ENCODE results near the gene TYK2.
"Not testable (repeated sequence)": the region's sequence is repeated elsewhere in the genome, so short reads cannot be mapped to it uniquely, and the experiment has no call there.

TYK2 gene

DNA sequence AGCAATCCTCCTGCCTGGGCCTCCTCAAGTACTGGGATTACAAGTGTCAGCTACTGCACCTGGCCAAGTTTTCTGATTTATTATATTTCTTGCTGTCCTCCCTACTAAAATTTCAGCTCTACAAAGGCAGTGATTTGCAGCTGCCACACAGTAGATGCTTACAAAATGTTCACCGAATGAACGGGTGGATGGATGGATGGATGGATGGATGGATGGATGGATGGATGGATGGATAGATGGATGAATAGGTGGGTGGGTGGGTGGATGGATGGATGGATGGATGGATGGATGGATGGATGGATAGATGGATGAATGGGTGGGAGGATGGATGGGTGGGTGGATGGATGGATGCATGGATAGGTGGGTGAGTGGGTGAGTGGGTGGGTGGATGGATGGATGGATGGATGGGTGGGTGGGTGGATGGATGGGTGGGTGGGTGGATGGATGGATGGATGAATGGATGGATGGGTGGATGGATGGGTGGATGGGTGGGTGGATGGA lies 3.2 kb downstream of the TYK2 start:
- in situ Hi-C loops (cut with MboI; ENCODE audit: low sequenced_read_pairs) = not testable (repeated sequence)

DNA sequence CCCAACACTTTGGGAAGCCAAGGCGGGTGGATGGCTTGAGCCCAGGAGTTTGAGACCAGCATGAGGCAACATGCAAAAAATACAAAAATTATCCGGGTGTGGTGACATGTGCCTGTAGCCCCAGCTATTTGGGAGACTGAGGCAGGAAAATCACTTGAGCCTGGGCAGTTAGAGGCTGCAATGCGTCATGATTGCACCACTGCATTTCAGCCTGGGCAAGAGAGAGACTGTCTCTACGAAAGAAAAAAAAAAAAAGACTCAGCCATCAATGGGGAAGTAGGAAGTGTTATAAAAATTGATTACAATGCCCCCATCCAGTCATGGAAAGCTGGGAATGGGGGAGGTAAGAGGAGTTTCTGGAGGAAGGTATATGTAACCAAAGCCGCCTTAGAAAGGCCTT lies 5.4 kb downstream of the TYK2 start:
- in situ Hi-C loops (cut with MboI; ENCODE audit: low sequenced_read_pairs) = no loop called here
- Histone ChIP-seq H3K4me3 (no peak overlapping the region), H3K9me3 (no peaks in the 10 kb centered on the region), H3K36me3 (replicated peaks) (peaks cover 5% of the 10 kb centered on the region), H3K4me1 (0 out of 2 replicates have a peak, but pooled peaks cover 3% of the 10 kb centered on the region), H3K27me3 (ENCODE audit: low read depth) (no peaks in the 10 kb centered on the region)
- DNase-seq (ENCODE audit: low spot score in 2 of 2) = no peak

More for the DNA sequence above, 3.2 kb downstream of the TYK2 start:
- H3K9me3 ChIP-seq; H3K4me3 ChIP-seq; H3K4me1 ChIP-seq; H3K36me3 ChIP-seq (replicated peaks); H3K27me3 ChIP-seq (ENCODE audit: low read depth); DNase-seq (ENCODE audit: low spot score in 2 of 2): not testable (repeated sequence)

DNA sequence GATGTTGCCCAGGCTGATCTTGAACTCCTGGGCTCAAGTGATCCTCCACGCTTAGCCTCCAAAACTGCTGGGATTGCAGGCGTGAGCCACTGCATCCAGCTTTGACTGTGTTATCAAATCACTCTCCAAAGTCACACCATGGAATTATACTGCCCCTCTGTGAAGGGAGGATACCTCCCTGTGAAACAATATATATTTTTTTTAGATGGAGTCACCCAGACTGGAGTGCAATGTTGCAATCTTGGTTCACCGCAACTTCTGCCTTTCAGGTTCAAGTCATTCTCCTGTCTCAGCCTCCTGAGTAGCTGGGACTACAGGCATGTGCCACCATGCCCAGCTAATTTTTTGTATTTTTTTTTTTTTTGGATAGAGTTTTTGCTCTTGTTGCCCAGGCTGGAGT lies 7.7 kb downstream of the TYK2 start:
- in situ Hi-C loops (cut with MboI; ENCODE audit: low sequenced_read_pairs) = no loop called here
- no peaks in the 10 kb centered on the region for H3K9me3 ChIP-seq
- H3K4me3 ChIP-seq = no peak overlapping the region
- peaks cover 13% of the 10 kb centered on the region for H3K36me3 ChIP-seq (replicated peaks)
- no peak for DNase-seq (ENCODE audit: low spot score in 2 of 2)
- H3K4me1 ChIP-seq = no peaks in the 10 kb centered on the region
- H3K27me3 ChIP-seq (ENCODE audit: low read depth) = no peaks in the 10 kb centered on the region

DNA sequence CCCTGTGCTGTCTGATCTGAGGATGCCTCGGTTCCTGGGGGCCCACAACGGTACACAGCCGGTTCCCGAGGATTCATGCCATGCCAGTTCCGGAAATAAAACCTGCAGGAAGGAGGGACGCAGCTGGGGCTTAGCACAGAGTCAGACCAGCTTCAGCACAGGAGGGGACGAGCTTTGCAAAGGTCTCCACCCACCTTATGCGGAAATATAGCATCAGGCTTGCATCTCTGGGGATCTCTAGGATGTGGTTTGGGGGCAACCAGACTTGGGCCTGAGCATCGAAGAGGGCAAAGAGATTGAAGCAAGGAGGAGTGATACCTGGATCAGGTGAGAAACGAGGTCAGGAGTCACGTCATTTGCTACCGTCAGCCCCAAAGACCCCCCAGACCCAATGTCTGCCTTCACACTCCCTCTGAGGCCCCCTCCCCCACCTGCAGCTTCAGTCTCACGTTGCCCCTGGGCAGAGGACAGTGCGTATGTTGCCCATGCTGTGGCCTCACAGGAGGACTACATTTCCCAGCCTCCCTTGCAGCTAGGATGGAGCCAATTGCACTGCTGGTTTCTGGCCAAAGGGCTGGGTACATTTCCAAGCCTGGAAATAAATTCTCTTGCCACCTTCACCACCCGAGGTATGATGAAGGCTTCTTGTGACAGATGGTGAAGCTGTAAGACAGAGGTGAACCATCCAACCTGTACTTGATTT lies 12.1 kb downstream of the TYK2 start:
- Histone ChIP-seq H3K4me3 (no peak overlapping the region), H3K36me3 (replicated peaks) (peaks cover 26% of the 10 kb centered on the region), H3K27me3 (ENCODE audit: low read depth) (no peaks in the 10 kb centered on the region), H3K4me1 (no peaks in the 10 kb centered on the region), H3K9me3 (no peaks in the 10 kb centered on the region)
- DNase-seq (ENCODE audit: low spot score in 2 of 2) = no peak
- in situ Hi-C loops (cut with MboI; ENCODE audit: low sequenced_read_pairs) = no loop called here

DNA sequence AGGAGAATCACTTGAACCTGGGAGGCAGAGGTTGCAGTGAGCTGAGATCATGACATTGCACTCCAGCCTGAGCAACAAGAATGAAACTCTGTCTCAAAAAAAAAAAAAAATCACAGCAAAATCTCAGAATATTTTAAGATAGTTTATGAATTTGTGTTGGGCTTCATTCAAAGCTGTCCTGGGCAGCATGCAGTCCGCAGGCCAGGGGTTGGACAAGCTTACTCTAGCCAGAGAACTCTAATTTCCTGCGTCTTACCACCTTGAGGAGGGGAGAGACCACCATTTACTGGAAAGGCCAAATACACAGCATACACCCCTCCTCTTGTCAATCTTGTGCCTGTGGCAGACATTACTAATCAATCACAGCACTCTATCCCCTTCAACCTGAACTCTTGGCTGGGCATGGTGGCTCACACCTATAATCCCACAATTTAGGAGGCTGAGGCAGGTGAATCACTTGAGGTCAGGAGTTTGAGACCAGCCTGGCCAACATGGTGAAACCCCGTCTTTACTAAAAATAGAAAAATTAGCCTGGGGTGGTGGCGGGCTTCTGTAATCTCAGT lies 13.3 kb downstream of the TYK2 start:
- H3K9me3 ChIP-seq; H3K4me3 ChIP-seq; H3K27me3 ChIP-seq (ENCODE audit: low read depth); in situ Hi-C loops (cut with MboI; ENCODE audit: low sequenced_read_pairs); H3K4me1 ChIP-seq; DNase-seq (ENCODE audit: low spot score in 2 of 2): not testable (repeated sequence)
- H3K36me3 ChIP-seq (replicated peaks) = peaks cover 26% of the 10 kb centered on the region

DNA sequence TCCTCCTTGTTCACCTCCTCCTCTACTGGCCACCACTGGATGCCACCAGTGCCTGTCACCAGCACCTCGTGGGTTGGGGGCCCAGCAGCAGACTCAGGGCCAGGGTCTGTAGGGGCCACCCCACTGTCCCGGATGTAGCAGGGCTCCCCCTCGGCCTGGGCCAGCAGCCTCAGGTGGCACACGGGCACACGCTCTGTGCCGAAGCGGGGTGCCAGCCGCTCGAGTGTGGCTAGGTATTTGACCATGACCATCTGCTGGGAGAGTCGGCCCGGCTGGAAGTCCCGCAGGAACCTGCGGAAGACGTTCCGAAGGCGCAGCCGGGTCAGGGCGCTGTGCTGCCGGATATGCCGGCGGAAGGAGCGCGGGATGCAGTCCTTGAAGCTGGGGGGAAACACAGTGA lies 14.9 kb downstream of the TYK2 start:
- Histone ChIP-seq H3K4me3 (no peak overlapping the region), H3K4me1 (no peaks in the 10 kb centered on the region), H3K9me3 (no peaks in the 10 kb centered on the region), H3K36me3 (replicated peaks) (peaks cover 26% of the 10 kb centered on the region), H3K27me3 (ENCODE audit: low read depth) (no peaks in the 10 kb centered on the region)
- DNase-seq (ENCODE audit: low spot score in 2 of 2) = no peak
- in situ Hi-C loops (cut with MboI; ENCODE audit: low sequenced_read_pairs) = no loop called here

DNA sequence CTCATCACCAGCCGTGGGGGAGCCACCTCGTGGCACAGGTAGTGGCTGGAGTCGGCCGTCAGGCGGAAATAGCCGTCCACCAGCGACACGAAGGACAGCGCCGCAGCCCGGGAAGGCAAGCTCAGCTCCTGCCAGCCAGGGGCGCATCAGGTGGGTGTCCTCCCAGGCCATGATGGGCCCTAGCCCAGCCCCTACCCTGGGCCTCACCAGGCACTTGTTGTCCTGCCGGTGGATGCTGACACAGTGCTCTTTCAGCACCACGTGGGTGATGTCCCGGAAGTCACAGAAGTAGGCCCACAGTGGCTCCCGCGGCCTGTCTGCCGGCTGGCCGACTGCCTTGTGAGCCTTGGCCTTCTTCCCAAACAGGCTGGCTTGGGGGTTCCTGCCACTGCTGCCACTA lies 15.7 kb downstream of the TYK2 start:
- no peaks in the 10 kb centered on the region for H3K27me3 ChIP-seq (ENCODE audit: low read depth)
- in situ Hi-C loops (cut with MboI; ENCODE audit: low sequenced_read_pairs) = no loop called here
- peaks cover 26% of the 10 kb centered on the region for H3K36me3 ChIP-seq (replicated peaks)
- no peak overlapping the region for H3K4me3 ChIP-seq
- H3K4me1 ChIP-seq = no peaks in the 10 kb centered on the region
- no peak for DNase-seq (ENCODE audit: low spot score in 2 of 2)
- H3K9me3 ChIP-seq = no peaks in the 10 kb centered on the region

DNA sequence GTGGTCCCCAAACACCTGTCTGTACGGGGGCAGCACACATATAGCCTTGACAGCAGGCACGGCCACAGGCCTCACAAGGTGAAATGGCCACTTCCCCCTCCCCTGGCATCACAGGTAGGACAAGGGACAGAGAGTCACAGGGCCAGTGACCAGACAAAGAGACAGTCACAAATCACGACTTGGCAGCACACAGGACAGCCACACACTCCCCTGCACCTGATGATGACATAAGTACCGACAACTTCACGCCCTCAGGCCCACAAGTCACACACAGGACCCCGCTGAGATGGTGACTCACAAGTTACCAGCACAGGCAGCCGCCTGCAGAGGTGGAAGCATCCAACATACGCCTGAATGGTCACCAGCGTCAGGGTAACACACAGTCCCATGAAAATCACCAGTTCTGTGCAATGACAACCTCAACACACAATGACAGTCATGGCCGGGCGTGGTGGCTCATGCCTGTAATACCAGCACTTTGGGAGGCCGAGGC lies 16.5 kb downstream of the TYK2 start:
- in situ Hi-C loops (cut with MboI; ENCODE audit: low sequenced_read_pairs) = no loop called here
- Histone ChIP-seq H3K4me3 (no peak overlapping the region), H3K4me1 (no peaks in the 10 kb centered on the region), H3K36me3 (replicated peaks) (peaks cover 26% of the 10 kb centered on the region), H3K27me3 (ENCODE audit: low read depth) (no peaks in the 10 kb centered on the region), H3K9me3 (no peaks in the 10 kb centered on the region)
- DNase-seq (ENCODE audit: low spot score in 2 of 2) = no peak

DNA sequence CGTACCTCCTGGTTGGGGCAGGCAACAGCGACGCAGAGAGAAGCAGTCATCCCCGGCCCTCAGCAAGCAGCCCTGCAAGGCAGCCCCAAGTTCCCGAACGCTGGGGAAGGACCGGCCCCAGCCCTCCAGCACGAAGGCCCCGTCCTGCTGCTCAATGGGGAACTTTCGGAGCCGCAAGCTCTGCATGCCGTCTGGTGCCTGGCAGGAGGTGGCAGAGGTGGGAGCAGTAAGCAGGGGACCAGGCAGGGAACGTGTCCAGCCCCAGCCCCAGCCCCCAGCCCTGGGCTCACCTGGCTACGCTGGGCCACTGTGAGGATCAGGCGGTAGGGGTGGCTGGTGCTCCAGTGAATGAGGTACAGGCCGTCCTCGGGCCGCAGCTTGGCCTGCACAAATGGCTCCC lies 18.1 kb downstream of the TYK2 start:
- Histone ChIP-seq H3K9me3 (no peaks in the 10 kb centered on the region), H3K4me3 (no peak overlapping the region), H3K4me1 (no peaks in the 10 kb centered on the region), H3K36me3 (replicated peaks) (peaks cover 27% of the 10 kb centered on the region), H3K27me3 (ENCODE audit: low read depth) (no peaks in the 10 kb centered on the region)
- DNase-seq (ENCODE audit: low spot score in 2 of 2) = no peak
- in situ Hi-C loops (cut with MboI; ENCODE audit: low sequenced_read_pairs) = no loop called here

DNA sequence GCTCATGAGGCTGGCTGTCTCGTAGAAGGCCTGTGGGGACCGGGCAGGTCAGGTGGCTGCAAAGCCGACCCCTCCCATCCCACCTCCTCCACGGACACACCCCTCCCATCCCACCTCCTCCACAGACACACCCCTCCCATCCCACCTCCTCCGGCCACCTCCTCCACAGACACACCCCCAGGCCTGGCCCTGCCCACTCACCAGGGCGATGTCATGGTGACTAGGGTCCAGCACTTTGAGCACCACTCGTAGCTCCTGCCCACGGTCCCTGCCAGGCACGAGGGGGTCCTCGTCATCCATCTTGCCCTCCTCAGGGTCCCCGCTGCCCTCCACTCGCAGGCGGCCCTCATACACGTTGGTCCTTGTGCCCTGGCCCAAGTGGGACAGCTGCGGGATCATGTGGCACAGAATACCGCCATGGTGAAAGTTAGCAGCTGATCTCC lies 18.8 kb downstream of the TYK2 start:
- no peaks in the 10 kb centered on the region for H3K4me1 ChIP-seq
- H3K27me3 ChIP-seq (ENCODE audit: low read depth) = no peaks in the 10 kb centered on the region
- in situ Hi-C loops (cut with MboI; ENCODE audit: low sequenced_read_pairs) = no loop called here
- no peak for DNase-seq (ENCODE audit: low spot score in 2 of 2)
- no peak overlapping the region for H3K4me3 ChIP-seq
- peaks cover 24% of the 10 kb centered on the region for H3K36me3 ChIP-seq (replicated peaks)
- H3K9me3 ChIP-seq = no peaks in the 10 kb centered on the region

DNA sequence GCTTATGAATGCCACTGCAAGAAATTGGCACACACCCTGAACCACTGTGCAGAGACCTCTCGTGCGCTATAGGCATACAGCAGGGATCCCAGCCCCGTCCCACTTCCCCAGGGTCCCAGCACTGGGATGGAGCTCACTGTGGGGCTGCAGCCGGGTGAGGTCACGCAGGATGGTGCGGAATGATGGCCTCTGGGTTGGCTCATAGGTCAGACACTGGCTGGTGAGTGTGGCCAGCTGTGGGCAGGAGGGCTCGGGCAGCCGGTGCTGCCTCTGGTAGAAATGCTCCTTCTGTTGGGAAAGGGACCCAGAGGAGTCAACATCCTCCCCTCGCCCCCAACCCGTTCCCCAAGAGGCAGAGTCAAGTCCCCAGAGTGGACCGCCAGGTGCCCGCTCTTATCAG lies 23.9 kb downstream of the TYK2 start:
- in situ Hi-C loops (cut with MboI; ENCODE audit: low sequenced_read_pairs) = no loop called here
- H3K4me3 ChIP-seq = no peak overlapping the region
- H3K36me3 ChIP-seq (replicated peaks) = peaks cover 27% of the 10 kb centered on the region
- no peak for DNase-seq (ENCODE audit: low spot score in 2 of 2)
- H3K9me3 ChIP-seq = no peaks in the 10 kb centered on the region
- no peaks in the 10 kb centered on the region for H3K4me1 ChIP-seq
- H3K27me3 ChIP-seq (ENCODE audit: low read depth) = no peaks in the 10 kb centered on the region

DNA sequence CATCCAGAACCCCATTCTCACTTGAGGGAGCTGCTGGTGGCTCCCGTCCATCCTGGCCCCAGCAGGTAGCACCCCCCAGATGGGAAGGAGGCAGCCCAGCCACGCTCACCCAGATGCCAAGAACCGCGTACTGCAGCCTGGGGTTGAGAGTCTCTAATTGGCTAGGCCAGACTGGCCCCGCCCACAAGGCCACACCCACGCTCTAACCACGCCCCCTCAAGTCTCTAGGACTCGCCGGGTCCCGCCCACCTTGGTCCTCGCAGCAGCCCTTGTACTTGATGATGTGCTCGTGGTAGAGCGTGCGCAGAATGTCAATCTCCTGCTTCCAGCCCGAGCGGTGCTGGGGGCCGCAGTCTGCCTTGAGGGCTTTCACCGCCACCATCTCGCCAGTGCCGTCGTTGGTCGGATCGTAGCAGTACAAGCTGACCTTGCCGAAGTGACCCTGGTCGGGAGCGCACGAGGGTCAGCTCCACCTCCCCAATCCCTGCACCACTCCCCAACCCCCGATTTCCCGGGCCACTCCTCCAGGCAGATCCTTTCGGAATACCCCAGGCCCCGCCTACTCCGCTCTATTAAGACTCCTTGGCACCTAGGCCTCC lies 26.5 kb downstream of the TYK2 start:
- DNase-seq (ENCODE audit: low spot score in 2 of 2) = peak in 1 of 2 experiments; percentile 71
- H3K27me3 ChIP-seq (ENCODE audit: low read depth) = no peaks in the 10 kb centered on the region
- H3K36me3 ChIP-seq (replicated peaks) = peaks cover 35% of the 10 kb centered on the region
- no peaks in the 10 kb centered on the region for H3K4me1 ChIP-seq
- no peak overlapping the region for H3K4me3 ChIP-seq
- in situ Hi-C loops (cut with MboI; ENCODE audit: low sequenced_read_pairs) = no loop called here
- no peaks in the 10 kb centered on the region for H3K9me3 ChIP-seq

DNA sequence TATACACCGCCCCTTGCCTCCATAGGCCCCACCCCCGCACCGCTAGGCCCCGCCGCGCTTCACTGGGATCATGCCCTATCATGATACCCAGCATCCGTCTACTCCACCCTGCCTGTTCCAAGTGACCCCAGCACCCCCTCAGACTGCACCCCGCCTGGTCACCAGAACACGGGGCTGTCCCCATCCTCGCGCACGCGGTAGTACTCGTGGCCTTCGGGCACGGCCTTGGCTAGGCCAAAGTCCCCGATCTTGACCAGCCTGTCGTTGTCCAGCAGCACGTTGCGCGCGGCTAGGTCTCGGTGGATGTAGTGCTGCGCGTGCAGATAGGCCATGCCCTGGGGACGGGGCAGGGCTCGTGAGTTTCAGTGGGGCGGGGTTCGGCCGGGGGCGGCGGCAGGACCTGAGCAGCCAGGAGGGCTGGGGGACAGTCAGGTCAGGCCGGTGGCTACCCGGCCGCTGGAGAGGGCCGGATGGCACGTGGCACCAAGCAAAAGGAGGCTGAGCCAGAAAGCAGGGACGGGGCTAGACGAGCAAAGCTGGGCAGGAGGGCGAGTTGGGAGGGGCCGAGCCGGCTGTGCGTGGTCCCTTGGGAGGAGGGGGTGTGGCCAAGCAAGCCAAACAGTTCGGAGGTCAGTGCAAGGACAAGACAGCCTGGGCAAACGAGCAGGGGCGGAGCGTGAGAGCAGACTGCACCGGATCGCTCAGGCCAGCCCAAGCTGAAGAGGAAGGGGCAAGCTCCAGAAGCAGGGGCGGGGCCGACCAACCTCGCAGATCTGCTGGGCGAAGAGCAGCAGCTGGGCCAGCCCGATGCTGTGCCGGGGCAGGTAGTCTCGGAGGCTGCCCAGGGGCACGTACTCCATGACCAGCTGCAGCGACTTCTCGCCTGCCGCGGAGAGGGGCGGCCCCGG lies 27.4 kb downstream of the TYK2 start:
- no peaks in the 10 kb centered on the region for H3K9me3 ChIP-seq
- DNase-seq (ENCODE audit: low spot score in 2 of 2) = peak in 1 of 2 experiments; percentile 40
- in situ Hi-C loops (cut with MboI; ENCODE audit: low sequenced_read_pairs) = no loop called here
- H3K36me3 ChIP-seq (replicated peaks) = peaks cover 29% of the 10 kb centered on the region
- no peak overlapping the region for H3K4me3 ChIP-seq
- H3K4me1 ChIP-seq = no peaks in the 10 kb centered on the region
- H3K27me3 ChIP-seq (ENCODE audit: low read depth) = no peaks in the 10 kb centered on the region
